Effector memory CD4-positive, alpha-beta T cell (primary cell): ENCODE results near the gene USP34.

Source experiments
- DNase-seq, 3 donors: peaks; one replicate each; pipeline ENCODE4 v3.0.0-alpha.2; 2020
- H3K27ac ChIP-seq: 2 replicates; pipeline ENCODE4 v1.7.0; 2013; ENCODE audit warnings: mild to moderate bottlenecking, low read length, moderate library complexity; ENCODE audit not compliant: insufficient read depth, poor library complexity, severe bottlenecking
- H3K27me3 ChIP-seq: replicated peaks from 2 replicates; pipeline ENCODE4 v1.7.0; 2013; ENCODE audit warnings: mild to moderate bottlenecking, low read length; ENCODE audit not compliant: insufficient read depth, control insufficient read depth, poor library complexity, severe bottlenecking
- H3K36me3 ChIP-seq: 2 replicates; pipeline ENCODE4 v1.7.0; 2013; ENCODE audit warnings: mild to moderate bottlenecking, low read length, moderate library complexity; ENCODE audit not compliant: control insufficient read depth, insufficient read depth
- H3K4me1 ChIP-seq: 2 replicates; pipeline ENCODE4 v1.7.0; 2013; ENCODE audit warnings: low read length, mild to moderate bottlenecking; ENCODE audit not compliant: control insufficient read depth, insufficient read depth, poor library complexity, severe bottlenecking
- H3K4me3 ChIP-seq: 2 replicates; pipeline ENCODE4 v1.7.0; 2013; ENCODE audit warnings: low read length, low read depth, mild to moderate bottlenecking; ENCODE audit not compliant: insufficient read depth, poor library complexity, severe bottlenecking
- H3K9me3 ChIP-seq: 2 replicates; pipeline ENCODE4 v1.7.0; 2013; ENCODE audit warnings: mild to moderate bottlenecking, low read length, moderate library complexity; ENCODE audit not compliant: control insufficient read depth

Gene USP34

GRCh38 chr2:61426267-61426897 is 44.5 kb downstream of the USP34 start:
- no peak overlapping the region for H3K4me3 ChIP-seq

GRCh38 chr2:61425605-61426155 is 45.2 kb downstream of the USP34 start:
- peaks cover 11% of the 10 kb centered on the region for H3K4me1 ChIP-seq

More at GRCh38 chr2:61426267-61426897, 44.5 kb downstream of the USP34 start:
- Histone ChIP-seq H3K27ac (no peak overlapping the region), H3K27me3 (no peaks in the 10 kb centered on the region), H3K4me1 (peaks cover 11% of the 10 kb centered on the region), H3K9me3 (no peaks in the 10 kb centered on the region), H3K36me3 (no peaks in the 10 kb centered on the region)
- peak; percentile 42 to 53 (median 44) for DNase-seq

DNA sequence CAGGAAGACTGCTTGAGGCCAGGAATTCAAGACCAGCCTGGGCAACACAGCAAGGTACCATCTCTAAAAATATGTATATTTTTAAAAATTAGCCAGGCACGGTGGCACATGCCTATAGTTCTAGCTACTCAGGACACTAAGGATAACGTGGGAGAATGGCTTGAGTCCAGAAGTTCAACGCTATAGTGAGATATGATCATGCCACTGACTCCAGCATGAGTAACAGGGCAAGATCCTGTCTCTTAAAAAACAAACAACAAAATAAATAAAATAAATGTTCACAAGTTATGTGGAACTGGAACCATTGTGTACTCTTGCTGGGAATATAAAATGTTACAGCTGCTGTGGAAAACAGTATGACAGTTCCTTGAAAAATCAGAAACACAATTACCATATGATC is 47.2 kb downstream of the USP34 start:
- DNase-seq: no peak
- no peaks in the 10 kb centered on the region for H3K9me3 ChIP-seq
- H3K27me3 ChIP-seq: no peaks in the 10 kb centered on the region
- peaks cover 16% of the 10 kb centered on the region for H3K4me1 ChIP-seq
- H3K36me3 ChIP-seq: no peaks in the 10 kb centered on the region
- no peak overlapping the region for H3K27ac ChIP-seq
- no peak overlapping the region for H3K4me3 ChIP-seq

More at GRCh38 chr2:61425605-61426155, 45.2 kb downstream of the USP34 start:
- Histone ChIP-seq H3K27ac (no peak overlapping the region), H3K27me3 (no peaks in the 10 kb centered on the region), H3K9me3 (no peaks in the 10 kb centered on the region), H3K36me3 (no peaks in the 10 kb centered on the region), H3K4me3 (no peak overlapping the region)
- DNase-seq: no peak

DNA sequence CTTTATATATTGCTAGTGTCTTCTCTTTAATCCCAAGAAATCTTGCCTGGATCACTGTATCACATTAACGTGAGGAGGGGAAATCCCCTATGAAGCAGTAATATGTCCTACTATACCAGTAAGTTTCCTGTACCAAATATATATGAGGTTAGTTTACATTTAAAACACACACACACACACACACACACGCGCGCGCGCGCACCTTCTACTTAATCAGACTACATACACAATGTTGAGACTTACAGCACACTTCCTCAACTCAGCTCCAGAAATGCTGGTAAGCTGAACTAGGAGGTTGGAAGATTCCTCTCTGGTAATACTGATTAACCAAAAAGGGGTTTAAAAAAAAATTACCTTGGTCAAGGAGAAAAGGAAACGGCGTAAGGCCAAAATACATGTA is 49.3 kb downstream of the USP34 start:
- no peaks in the 10 kb centered on the region for H3K9me3 ChIP-seq
- no peak overlapping the region for H3K4me3 ChIP-seq
- DNase-seq: no peak
- H3K4me1 ChIP-seq: peaks cover 16% of the 10 kb centered on the region
- H3K36me3 ChIP-seq: peaks cover 5% of the 10 kb centered on the region
- no peak overlapping the region for H3K27ac ChIP-seq
- no peaks in the 10 kb centered on the region for H3K27me3 ChIP-seq

DNA sequence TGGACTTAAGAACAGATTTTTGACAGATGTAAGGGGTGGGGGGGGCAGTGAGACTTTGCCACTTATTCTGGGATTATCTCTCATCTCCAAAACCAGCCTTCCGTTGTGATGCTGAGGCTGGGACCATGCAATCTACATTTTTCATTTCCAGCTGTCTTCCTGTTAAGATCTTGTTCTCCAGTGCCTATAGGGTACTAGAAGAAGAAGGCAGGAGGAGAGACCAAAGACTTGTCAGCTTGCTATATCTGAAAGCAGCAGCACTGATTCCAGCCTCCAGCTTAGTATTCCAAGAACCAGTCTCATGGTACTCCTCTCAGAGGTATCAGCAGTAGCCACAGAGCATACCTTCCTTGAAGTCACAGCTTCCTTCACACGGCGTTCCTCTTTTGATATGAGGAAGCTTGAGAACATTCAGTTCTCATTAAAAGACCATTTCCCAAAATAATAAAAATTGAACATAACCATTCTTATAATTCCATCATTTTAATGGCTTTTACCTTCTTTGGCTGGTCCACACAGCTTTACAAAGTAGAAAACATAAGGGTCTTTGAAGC is 49.8 kb downstream of the USP34 start:
- H3K9me3 ChIP-seq: no peaks in the 10 kb centered on the region
- peaks cover 14% of the 10 kb centered on the region for H3K4me1 ChIP-seq

DNA sequence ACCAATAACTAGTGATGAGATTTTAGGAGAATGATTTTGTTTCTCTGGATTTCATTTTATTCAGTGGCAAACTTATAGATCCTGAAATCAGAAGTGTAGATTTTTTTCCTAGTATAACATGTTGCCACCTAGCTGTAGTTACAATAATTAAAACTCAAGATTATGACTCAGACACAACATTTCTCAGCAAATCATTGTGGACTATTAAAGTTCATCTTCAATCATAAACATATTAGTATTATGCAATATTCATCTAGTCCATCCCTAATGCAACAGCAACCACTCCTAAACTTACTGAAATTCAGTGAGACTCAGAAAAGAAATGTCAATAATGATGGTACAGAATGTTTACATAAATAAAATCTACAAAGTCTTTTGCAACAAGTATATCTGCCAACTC is 51.3 kb downstream of the USP34 start:
- no peaks in the 10 kb centered on the region for H3K9me3 ChIP-seq
- no peak overlapping the region for H3K27ac ChIP-seq
- H3K27me3 ChIP-seq: no peaks in the 10 kb centered on the region
- H3K4me1 ChIP-seq: peaks cover 10% of the 10 kb centered on the region
- DNase-seq: no peak
- no peak overlapping the region for H3K4me3 ChIP-seq
- peaks cover 6% of the 10 kb centered on the region for H3K36me3 ChIP-seq

More for the DNA sequence above, 49.8 kb downstream of the USP34 start:
- H3K27me3 ChIP-seq: no peaks in the 10 kb centered on the region
- H3K4me3 ChIP-seq: no peak overlapping the region
- DNase-seq: no peak
- H3K36me3 ChIP-seq: peaks cover 6% of the 10 kb centered on the region
- no peak overlapping the region for H3K27ac ChIP-seq

- Histone ChIP-seq H3K27me3 (no peaks in the 10 kb centered on the region), H3K27ac (no peak overlapping the region), H3K4me1 (peaks cover 10% of the 10 kb centered on the region), H3K9me3 (no peaks in the 10 kb centered on the region), H3K36me3 (peaks cover 9% of the 10 kb centered on the region), H3K4me3 (no peak overlapping the region)
- DNase-seq: peak in 1 of 3 donors; percentile 11
These were observed 51.8 kb downstream of the USP34 start for GRCh38 chr2:61419129-61419528.

- DNase-seq: no peak
- Histone ChIP-seq H3K27ac (no peak overlapping the region), H3K4me3 (no peak overlapping the region), H3K4me1 (peaks cover 10% of the 10 kb centered on the region), H3K27me3 (no peaks in the 10 kb centered on the region), H3K9me3 (no peaks in the 10 kb centered on the region), H3K36me3 (peaks cover 9% of the 10 kb centered on the region)
These were observed 53.8 kb downstream of the USP34 start for GRCh38 chr2:61416871-61417645.

GRCh38 chr2:61415265-61415664 is 55.6 kb downstream of the USP34 start:
- H3K27me3 ChIP-seq: no peaks in the 10 kb centered on the region
- H3K27ac ChIP-seq: no peak overlapping the region
- H3K4me1 ChIP-seq: peaks cover 5% of the 10 kb centered on the region
- no peak for DNase-seq
- H3K9me3 ChIP-seq: no peaks in the 10 kb centered on the region
- no peak overlapping the region for H3K4me3 ChIP-seq
- H3K36me3 ChIP-seq: peaks cover 14% of the 10 kb centered on the region

DNA sequence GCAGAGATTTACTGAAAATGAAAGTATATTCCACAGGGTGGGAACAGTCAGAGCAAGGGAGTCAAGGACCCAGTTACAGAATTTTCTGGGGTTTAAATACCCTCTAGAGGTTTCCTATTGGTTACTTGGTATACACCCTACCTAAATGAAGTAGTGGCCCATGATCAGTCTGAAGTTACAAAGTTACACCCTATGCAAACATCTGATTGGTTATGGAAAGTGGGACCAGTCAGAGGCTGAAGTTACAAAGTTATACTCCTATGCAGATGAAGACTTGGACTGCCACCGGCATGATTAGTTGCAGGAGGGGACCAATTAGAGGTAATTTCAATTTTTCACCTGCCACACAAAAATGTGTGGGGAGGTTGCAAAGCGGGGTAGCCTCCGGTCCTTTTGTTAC is 56.2 kb downstream of the USP34 start:
- DNase-seq: no peak
- no peak overlapping the region for H3K27ac ChIP-seq
- H3K4me3 ChIP-seq: no peak overlapping the region
- no peaks in the 10 kb centered on the region for H3K9me3 ChIP-seq
- H3K4me1 ChIP-seq: peaks cover 5% of the 10 kb centered on the region
- H3K27me3 ChIP-seq: no peaks in the 10 kb centered on the region
- H3K36me3 ChIP-seq: peaks cover 16% of the 10 kb centered on the region
